ENCODE data around the gene HOXA11. TPM values are rescaled to one million over a fixed set of nuclear protein-coding genes. Genes with fewer than 3 reads are reported as not detected.

HOXA11 gene
- total RNA-seq, 4 donors from 2014 or later, result 4.5 to 21.3 (median 7.7) TPM

- no peak for DNase-seq
- Histone ChIP-seq H3K36me3 (no peaks in the 10 kb centered on the region), H3K27me3 (no peaks in the 10 kb centered on the region), H3K4me1 (peaks cover 26 to 64% (median 58%) of the 10 kb centered on the region in 4 donors), H3K4me3 (peak overlapping the region; percentile 11 to 60 (median 46)), H3K27ac (peak overlapping the region; percentile 95 to 99 (median 98)), H3K9me3 (no peaks in the 10 kb centered on the region)
- in situ Hi-C loops (cut with MboI; ENCODE audit: low pct_ligation_motif_present in 1 of 4, low pct_unique_long_range_greater_than_20kb in 1 of 4, low sequenced_read_pairs in 3 of 4) (no loop called here), intact Hi-C loops (cut with DNase I; ENCODE audit: low total_unique reads) (no loop called here)
- 37 to 48% methylated on average over 5 to 11 of the region's 11 CpGs for WGBS, 2 donors (ENCODE audit: low coverage in 1 of 2)
- TF ChIP-seq POLR2AphosphoS5 (IDR thresholded peaks at IDR 0.05), result no peak
- TF ChIP-seq EP300 (IDR thresholded peaks at IDR 0.05; ENCODE audit: low read depth), result no peak
- no peak for TF ChIP-seq POLR2A (IDR thresholded peaks at IDR 0.05)
- TF ChIP-seq CTCF (IDR thresholded peaks at IDR 0.05), result no peak
Measured at GRCh38 chr7:27138985-27139333, 46.1 kb downstream of the HOXA11 start.

GRCh38 chr7:27138472-27138871 is 46.6 kb downstream of the HOXA11 start:
- TF ChIP-seq POLR2A (IDR thresholded peaks at IDR 0.05) (no peak), EP300 (IDR thresholded peaks at IDR 0.05; ENCODE audit: low read depth) (no peak), POLR2AphosphoS5 (IDR thresholded peaks at IDR 0.05) (no peak), CTCF (IDR thresholded peaks at IDR 0.05) (no peak)
- WGBS, 2 donors (ENCODE audit: low coverage in 1 of 2), result 17 to 38% methylated on average over 1 of the region's 1 CpG
- no peaks in the 10 kb centered on the region for H3K27me3 ChIP-seq
- intact Hi-C loops (cut with DNase I; ENCODE audit: low total_unique reads) (no loop called here), in situ Hi-C loops (cut with MboI; ENCODE audit: low pct_ligation_motif_present in 1 of 4, low pct_unique_long_range_greater_than_20kb in 1 of 4, low sequenced_read_pairs in 3 of 4) (no loop called here)
- no peaks in the 10 kb centered on the region for H3K36me3 ChIP-seq
- DNase-seq, result no peak
- no peaks in the 10 kb centered on the region for H3K9me3 ChIP-seq
- H3K27ac ChIP-seq, result peak overlapping the region; percentile 95 to 99 (median 98)
- H3K4me1 ChIP-seq, result peaks cover 26 to 66% (median 59%) of the 10 kb centered on the region in 4 donors
- peak overlapping the region in 3 of 4 donors; percentile 39 to 60 (median 53) for H3K4me3 ChIP-seq

DNA sequence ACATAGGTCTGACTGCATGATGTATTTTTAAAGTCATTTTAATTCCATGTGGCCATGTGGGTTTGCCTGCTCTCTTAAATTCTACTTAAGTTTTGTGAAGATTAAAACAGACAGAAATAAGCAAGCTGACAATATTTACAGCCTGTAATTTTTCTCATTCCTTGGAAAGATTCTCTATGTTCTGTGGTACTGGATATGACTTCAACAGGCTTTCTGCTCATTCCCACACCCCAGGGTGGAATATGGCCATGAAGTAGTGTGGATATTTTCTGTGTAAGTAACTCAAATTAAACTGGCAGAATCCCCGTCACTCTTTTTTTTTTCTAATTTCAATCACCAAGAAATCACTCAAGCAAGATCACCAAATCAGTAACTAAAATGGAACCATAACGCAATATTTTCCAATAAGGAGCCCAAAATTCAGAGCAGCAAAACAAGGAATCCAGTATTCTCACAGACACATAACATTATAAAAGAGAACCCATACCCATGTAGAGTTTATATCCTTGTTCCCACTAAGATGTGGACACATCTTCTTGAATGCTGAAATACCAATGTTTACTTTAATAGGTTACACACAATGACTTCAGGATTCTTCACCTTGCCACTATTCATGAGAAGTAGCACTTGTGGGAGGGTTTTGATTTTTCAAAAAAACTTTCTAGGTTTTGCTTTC is 47.3 kb downstream of the HOXA11 start:
- Histone ChIP-seq H3K36me3 (no peaks in the 10 kb centered on the region), H3K27me3 (no peaks in the 10 kb centered on the region), H3K4me3 (peak overlapping the region in 2 of 4 donors; percentile 53 to 60), H3K9me3 (no peaks in the 10 kb centered on the region), H3K27ac (peak overlapping the region; percentile 95 to 99 (median 98)), H3K4me1 (peaks cover 26 to 73% (median 66%) of the 10 kb centered on the region in 4 donors)
- in situ Hi-C loops (cut with MboI; ENCODE audit: low pct_ligation_motif_present in 1 of 4, low pct_unique_long_range_greater_than_20kb in 1 of 4, low sequenced_read_pairs in 3 of 4), result no loop called here
- TF ChIP-seq EP300 (IDR thresholded peaks at IDR 0.05; ENCODE audit: low read depth) (no peak), POLR2A (IDR thresholded peaks at IDR 0.05) (no peak), CTCF (IDR thresholded peaks at IDR 0.05) (no peak), POLR2AphosphoS5 (IDR thresholded peaks at IDR 0.05) (peak in 2 of 3 donors; percentile 24 to 30)
- DNase-seq, result no peak
- 31 to 33% methylated on average over 2 of the region's 2 CpGs for WGBS, 2 donors (ENCODE audit: low coverage in 1 of 2)
- intact Hi-C loops (cut with DNase I; ENCODE audit: low total_unique reads), result no loop called here

- no peaks in the 10 kb centered on the region for H3K27me3 ChIP-seq
- WGBS, 2 donors (ENCODE audit: low coverage in 1 of 2), result 2 to 13% methylated on average over 2 of the region's 2 CpGs
- no peak overlapping the region for H3K4me3 ChIP-seq
- no peaks in the 10 kb centered on the region for H3K9me3 ChIP-seq
- H3K4me1 ChIP-seq, result peaks cover 31 to 83% (median 80%) of the 10 kb centered on the region in 4 donors
- intact Hi-C loops (cut with DNase I; ENCODE audit: low total_unique reads), result no loop called here
- peak overlapping the region; percentile 94 to 99 (median 96) for H3K27ac ChIP-seq
- in situ Hi-C loops (cut with MboI; ENCODE audit: low pct_ligation_motif_present in 1 of 4, low pct_unique_long_range_greater_than_20kb in 1 of 4, low sequenced_read_pairs in 3 of 4), result no loop called here
- H3K36me3 ChIP-seq, result no peaks in the 10 kb centered on the region
- DNase-seq, result peak; percentile 35
- TF ChIP-seq POLR2AphosphoS5 (IDR thresholded peaks at IDR 0.05), result peak; percentile 26 to 65 (median 33)
- TF ChIP-seq POLR2A (IDR thresholded peaks at IDR 0.05), result no peak
Measured at GRCh38 chr7:27134392-27134791, 50.6 kb downstream of the HOXA11 start.
